T1000 (cell line): ENCODE measurements around the gene PLAC8L1.

Experiments used
- DNase-seq: peaks from one replicate; lab custom pipeline; 2025; ENCODE audit warnings: mixed read lengths; lab: John Stamatoyannopoulos, UW

The PLAC8L1 gene

DNA sequence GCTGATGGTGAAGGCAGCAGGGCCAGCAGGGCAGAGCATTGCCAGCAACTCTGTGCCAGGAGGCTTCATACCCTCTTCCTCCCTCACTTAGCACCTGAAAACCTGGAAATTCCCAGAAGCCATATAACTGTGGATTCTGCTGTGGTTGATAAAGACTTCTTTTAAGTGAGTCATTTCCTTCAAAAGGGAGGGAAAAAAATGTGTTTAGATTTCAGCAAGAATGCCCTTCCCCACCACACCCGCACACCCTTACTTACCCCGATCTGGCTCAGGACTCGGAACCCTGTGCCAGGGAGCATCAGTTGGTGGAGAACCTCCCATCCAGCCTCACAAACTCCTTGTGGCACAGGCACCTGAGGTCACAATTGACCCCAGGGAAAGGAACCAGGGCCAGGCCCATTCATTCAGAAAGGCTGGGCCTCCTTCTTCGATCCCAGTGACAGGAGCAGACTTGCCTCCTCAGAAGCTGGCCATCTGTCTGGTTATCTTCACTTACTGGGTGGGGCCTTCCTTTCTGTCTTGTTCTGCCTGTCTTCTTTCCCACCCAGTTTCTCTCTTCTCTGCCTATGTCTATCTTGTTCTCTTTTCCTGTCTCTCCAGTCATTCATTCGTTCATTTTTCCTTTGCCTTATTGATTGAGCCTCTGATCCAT lies 62.6 kb downstream of the PLAC8L1 start:
- DNase-seq, result peak; percentile 4

DNA sequence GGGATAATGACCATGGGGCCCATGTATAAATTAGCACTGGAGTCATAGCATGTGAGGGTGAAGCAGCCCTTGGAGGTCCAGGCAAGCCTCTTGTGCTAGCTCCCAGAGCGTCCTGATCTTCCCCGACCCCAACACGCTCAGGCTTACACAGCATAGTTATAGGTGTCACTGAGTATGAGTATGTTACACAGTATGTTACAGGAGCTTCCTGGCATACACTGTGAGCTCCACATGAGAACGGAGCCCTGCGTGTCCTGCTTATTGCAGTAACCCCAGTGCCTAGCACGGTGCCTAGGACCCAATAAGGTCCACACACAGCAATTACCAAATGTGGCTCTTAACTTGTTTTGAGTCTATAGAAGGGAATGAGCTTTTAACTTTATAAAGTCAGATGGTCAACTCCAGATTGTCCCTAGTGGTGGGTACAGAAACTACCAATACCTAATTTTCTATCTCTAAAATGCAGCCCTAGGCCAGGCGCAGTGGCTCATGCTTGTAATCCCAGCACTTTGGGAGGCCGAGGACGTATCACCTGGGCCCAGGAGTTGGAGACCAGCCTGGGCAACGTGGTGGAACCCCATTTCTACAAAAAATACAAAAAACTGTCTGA lies 64.1 kb downstream of the PLAC8L1 start:
- no peak for DNase-seq

DNA sequence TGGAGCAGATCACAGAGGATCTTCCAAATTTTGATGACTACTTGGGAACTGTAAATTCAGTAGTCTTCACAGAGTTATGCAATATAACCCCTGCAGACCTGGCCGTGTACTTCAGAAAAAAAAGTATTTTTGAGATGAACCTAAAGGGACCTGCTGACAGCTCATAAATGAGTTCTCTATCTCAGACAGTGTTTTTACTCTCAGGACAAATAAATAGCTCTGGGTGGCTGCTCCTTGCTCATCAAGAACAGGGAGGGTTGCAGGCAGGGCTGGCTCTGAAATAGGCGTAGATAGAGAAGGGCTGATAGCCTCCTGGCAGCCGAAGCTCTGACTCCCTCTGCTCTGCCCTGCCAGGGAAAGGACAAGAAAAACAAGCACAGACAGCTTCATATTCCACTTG lies 64.8 kb downstream of the PLAC8L1 start:
- DNase-seq, result no peak

DNA sequence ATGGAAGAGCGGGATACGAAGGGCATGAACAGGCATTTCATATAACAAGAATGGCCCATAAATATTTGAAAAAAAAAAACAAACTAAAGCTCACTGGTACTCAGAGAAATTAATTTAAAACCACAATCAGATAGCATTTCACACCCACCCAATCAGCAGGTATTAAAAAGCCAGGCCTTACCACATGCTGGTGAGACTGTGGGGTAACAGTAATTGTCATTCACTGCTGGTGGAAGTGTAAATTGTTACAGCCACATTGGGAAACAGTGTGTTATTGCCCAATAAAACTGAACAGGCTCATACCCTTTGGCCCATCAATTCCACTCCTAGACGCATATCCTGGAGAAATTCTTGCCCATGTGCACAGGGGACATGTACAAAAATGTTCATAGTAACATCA lies 66.0 kb downstream of the PLAC8L1 start:
- no peak for DNase-seq

DNA sequence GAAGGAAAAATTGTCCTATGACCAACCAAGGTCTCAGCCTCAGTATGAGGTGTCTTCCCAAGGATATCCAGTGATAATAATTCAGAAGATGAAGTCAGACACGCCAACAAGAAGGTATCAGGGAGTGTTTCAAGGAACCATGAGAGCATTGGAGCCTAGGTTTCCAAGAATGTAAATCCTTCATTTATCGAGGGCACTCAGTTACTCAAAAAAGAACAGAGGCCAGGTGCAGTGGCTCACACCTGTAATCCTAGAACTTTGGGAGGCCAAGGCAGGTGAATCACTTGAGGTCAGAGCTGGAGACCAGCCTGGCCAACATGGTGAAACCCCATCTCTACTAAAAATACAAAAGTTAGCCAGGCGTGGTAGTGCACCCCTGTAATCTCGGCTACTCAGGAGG lies 70.8 kb downstream of the PLAC8L1 start:
- DNase-seq, result no peak
